NCI-H82 treated with DMSO at 0.1 percent for 48 hours (cell line): ENCODE measurements around the gene CACHD1.
A peak's percentile ranks its signal among the peaks of the same experiment; 100 is the strongest.

ENCODE experiments used
- DNase-seq: peaks from one replicate; lab custom pipeline; 2025; ENCODE audit not compliant: unreplicated experiment; lab: John Stamatoyannopoulos, UW

Gene CACHD1

DNA sequence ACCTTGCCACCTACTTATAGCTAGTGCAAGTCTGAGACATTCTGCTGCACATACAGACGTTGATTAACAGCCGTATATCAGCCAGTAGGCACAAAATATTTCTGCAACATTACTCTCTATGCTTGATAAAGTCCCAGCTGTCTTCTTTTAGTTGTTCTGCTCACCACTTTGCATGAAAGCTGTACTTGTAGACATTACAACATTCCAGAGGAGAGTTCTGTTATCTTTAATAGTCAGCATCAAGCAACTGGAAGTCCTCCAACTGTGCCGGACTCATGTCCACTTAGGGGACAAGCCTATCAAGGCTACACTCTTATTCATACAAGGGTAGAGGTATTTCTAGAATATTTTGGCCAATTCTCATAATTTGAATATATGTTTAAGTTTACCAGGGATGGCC is 50.0 kb downstream of the CACHD1 start:
- no peak for DNase-seq

- no peak for DNase-seq
These were observed 52.8 kb downstream of the CACHD1 start for GRCh38 chr1:64522740-64523139.

DNA sequence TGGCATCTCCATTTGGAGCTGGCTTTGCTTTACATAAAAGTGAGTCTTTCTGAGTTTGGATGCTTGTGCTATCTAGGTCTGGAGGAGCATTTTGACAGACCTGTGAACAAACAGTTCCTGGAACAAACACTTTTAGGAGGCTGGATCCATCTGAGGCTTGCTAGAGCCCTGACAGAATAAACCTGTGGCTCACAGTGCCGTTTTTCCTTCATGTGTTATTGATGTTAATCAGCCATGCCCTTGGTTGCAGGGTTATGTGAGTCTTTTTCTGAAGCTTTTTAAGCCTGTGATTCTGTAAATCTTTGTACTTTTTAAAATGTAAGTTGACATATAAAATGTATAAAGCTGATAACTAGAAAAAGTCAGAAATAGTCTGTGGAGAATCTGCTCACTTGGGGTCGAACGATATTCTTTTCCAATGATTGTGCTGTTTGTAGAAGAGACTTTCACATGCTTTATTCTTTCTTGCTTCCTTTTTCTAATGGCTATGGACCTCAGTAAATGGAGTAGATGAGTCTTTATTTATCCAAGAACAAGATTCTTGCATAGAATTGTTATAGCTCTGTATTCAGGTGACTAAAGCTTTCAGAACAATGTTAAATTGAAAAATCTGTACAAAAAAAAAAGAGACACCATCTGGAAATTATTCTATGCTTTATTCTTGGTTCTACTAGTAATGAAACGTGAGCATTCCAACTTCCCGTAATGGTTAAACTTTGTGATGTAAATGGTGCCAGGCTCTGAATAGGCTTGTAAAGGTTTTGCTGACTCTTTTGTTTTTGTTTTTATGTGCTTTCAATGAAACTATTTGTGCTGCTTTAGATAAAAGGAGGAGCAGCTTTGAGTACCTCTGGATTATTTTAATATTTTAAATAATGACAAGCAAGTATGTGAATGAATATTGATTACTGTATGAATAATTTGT is 53.7 kb downstream of the CACHD1 start:
- DNase-seq: no peak

DNA sequence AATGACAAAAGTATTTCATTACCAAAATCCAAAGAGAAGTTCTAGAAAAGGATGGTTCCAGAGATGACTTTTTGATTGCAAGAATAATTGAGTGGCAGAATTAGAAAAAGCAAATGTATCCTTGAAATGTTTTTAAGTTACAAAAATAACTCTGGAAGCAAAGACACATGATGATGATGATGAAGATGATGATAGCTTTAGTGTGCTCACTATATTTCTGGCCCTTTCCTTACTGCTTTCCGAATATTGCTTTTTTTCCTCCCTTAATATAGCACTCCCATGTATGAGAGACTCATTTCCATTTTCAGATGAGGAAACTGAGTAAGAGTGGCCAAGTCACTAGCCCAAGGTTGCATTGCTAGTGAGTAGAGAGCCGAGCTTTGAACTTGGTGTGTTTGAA is 54.7 kb downstream of the CACHD1 start:
- no peak for DNase-seq

DNA sequence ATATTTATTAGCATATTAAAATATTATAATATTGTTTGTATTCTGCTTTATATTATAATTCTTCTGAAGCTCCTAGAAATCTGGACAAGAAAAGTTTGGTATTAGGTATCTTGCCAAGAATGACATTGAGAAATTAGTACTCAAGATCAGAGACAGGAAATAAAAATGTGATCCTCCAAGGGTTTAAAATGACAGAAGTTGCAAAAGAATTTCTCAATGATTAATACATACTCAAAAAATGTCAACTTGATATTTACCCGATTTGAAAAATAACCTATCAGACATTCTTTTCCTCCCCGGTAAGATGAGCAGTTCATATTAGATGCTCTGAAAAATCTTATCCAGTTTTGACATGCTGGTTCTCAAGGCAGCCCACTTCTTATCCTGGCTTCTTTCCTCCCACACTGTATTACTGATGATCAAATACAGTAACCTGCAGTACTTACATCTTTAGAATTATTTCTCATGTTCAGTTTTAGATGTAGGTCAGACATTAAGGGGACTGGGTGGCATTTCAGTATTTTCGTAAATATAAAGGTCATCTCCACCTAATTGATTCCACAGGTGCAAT is 55.3 kb downstream of the CACHD1 start:
- no peak for DNase-seq

- DNase-seq: no peak
These were observed 56.4 kb downstream of the CACHD1 start for GRCh38 chr1:64526312-64526711.

DNA sequence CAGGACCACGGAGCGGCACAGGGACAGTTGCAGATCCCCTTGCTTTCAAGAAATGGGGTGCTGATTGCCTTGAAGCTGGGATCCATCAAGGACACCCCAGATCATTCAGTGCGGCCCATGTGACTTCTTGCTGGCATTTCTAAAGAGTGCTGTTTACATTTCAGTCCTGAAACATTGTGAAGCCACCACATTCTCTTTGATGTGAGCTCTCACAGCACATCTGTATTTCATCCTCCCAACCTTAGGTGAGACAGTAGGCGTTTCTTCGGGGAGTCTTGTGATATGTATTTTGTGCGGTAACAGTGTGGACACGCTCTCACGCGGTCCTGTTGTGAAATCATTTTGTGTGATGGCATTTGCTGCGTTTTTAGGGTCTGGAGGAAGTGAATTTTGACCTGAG is 57.2 kb downstream of the CACHD1 start:
- DNase-seq: no peak

- DNase-seq: no peak
These were observed 57.9 kb downstream of the CACHD1 start for GRCh38 chr1:64527786-64528185.

- DNase-seq: no peak
These were observed 61.2 kb downstream of the CACHD1 start for GRCh38 chr1:64530969-64531692.

- DNase-seq: no peak
These were observed 62.7 kb downstream of the CACHD1 start for GRCh38 chr1:64532646-64533045.

- DNase-seq: no peak
These were observed 66.3 kb downstream of the CACHD1 start for GRCh38 chr1:64535938-64536835.

DNA sequence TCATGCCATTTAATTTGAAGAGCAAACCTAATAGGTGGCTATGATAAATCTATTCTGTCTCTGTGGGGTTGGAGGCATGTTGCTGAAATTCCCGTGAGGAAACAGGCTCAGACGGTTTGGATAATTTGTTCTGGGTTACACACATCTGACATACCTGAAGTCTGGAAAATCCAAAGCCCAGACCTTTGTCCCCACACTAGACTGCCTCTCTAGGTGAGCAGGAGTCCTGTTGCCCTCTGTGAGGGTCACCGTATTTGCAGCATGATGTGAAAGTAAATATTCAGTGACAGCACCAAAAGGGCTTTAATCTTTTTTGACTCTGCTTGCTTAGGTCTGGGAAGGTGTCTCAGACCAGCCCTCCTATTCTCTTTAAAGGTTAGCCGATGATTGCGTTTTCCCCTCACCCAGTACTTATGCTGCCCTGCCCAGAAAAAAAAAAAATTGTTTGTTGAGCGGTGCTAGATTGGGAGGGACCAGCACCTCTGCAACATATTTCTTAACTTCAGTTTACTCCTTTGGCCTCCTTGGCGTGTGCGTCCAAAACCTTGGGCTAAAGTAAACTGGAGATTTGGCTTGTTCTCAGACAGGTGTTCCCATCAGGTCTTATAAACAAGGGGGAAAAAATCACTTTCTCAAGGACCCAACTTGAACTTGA is 67.0 kb downstream of the CACHD1 start:
- no peak for DNase-seq

DNA sequence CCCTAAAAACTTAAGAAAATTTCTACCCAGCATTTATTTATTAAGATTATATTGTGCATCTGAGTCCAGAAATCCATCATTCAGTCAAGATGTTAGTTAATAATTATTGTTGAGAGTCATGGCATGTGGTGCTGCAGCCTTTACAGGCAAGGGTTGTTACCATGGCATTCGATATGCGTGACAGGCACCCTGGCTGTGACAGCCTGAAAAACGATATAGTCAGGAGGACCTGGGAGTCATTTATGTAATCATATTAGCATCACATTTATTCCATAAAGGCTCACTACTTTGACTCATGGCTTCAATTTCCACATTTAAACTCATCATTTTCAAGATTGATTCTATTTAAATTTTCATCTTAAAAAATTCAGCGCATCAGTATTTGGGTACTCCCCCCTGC is 68.0 kb downstream of the CACHD1 start:
- no peak for DNase-seq

DNA sequence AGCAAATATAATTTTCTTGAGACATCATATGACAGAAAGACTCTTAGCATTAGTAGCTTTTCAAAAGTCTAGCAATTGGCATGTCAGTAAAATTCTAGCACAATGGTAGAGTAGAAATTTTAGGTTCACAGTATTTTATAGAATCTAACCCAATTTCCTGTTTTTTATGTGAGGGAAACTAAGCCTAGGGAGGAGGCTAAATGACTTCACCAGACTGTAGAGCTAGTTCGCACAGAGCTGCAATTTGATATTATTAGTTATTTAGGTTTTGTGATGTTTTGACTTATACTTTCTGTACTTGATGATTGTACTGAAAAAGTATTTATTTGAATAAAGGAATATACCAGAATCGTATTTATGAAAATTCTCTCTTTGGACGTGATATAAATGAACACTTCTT is 68.5 kb downstream of the CACHD1 start:
- no peak for DNase-seq

DNA sequence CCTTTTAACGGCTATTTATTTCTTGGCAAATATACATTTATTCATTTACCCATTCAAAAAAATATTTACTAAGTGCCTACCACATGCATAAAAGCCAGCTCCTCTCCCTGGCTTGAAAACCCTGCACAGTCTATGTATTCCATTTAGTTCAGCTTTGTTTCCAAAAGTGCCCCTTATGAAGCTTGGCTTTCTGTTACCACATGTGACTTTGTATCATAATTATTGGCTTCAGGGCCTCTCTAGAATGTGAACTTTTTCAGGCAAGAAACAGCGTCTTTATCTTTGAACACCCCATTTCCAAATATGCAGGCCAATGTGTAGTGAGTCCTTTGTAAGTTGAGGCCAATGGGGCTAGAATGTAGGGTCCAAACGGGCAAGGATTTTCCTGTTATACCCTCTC is 69.4 kb downstream of the CACHD1 start:
- DNase-seq: no peak

- peak; percentile 51 for DNase-seq
These were observed 69.9 kb downstream of the CACHD1 start for GRCh38 chr1:64539781-64540218.

DNA sequence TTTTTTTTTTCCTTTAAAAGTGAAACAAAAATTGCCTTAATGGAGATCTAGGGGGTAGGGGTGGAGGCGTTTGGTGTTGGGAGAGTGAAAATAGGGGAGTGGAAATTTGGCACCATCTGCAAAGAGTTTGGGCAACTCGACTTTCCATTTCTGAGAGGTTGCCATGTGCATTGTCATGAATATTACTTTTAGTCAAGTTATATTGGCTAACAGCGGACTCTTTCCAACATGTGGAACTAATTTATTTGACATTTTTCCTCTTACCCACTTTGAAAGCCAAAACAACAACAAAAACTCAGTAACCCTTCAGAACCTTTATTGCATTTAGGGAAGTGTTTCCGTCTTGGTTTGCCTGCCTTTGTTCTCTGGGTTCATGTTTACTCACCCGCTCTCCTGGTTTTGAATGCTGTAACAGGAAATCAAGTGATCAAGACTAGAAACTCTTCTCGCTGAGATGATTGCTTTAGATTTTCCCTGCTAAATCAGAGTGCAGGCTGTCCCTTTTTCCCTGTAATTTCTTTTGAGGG is 70.4 kb downstream of the CACHD1 start:
- DNase-seq: no peak

- no peak for DNase-seq
These were observed 72.2 kb downstream of the CACHD1 start for GRCh38 chr1:64542118-64542517.

DNA sequence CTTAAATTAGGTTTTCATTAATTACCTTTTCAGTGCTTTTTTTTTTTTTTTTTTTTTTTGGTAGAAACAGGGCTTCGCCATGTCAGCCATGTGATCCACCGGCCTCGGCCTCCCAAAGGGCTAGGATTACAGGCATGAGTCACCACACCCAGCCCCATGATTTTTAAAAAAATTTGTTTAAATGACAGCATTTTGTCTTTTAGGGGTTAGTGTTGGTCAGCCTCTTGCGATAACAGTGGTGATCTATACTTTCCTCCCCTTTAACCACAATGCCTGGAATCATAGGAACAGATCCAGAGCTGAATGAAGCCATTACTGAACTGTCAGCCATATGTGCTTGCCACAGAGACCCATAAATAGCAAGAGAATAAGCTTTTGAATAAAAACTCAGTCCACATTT is 73.9 kb downstream of the CACHD1 start:
- no peak for DNase-seq
